Endothelial cell of umbilical vein (primary cell): Measurements from ENCODE around the gene DLL4. TPM values are rescaled to one million over a fixed set of nuclear protein-coding genes. Genes with fewer than 3 reads are reported as not detected.

ENCODE experiments used
- BruUV-seq: library from RNA; stranded (reverse); fragments of 400-500 nt; replicated peaks from 2 replicates; lab custom pipeline; 2021; lab: Mats Ljungman, UMichigan
- CTCF ChIA-PET: fragments of 300-600, 350-600 bp; sonication (Branson Sonifier 250); formaldehyde crosslinking; loops from one replicate; lab custom pipeline; 2021; ENCODE audit warnings: antibody characterized with exemption, inconsistent platforms; lab: Charles Lee
- POLR2A ChIA-PET: fragments of 300-600, 350-600 bp; sonication (Branson Sonifier 250); formaldehyde crosslinking; loops from one replicate; lab custom pipeline; 2021; ENCODE audit warnings: antibody characterized with exemption, inconsistent platforms; lab: Charles Lee
- DNase-seq: peaks from one replicate; pipeline ENCODE4 v3.0.0-alpha.2; 2011; ENCODE audit warnings: low read depth, low spot score
- FAIRE-seq: peaks from 2 replicates; lab custom pipeline; 2011; peaks lifted over from hg19 to GRCh38; lab: Jason Lieb, UNC
- H2AFZ ChIP-seq: 2 replicates; pipeline ENCODE4 v1.6.0; 2012; ENCODE audit warnings: low read depth, low read length, control low read depth, inconsistent platforms
- H3K27ac ChIP-seq: 2 replicates; pipeline ENCODE4 v1.5.1; 2011; ENCODE audit warnings: low read depth, mild to moderate bottlenecking, control low read depth, low read length, moderate library complexity; ENCODE audit not compliant: insufficient read depth
- H3K27me3 ChIP-seq, 2 experiments: 2 replicates each; pipeline versions ENCODE4 v1.6.0 to v1.6.1; 2011; ENCODE audit warnings: low read length in 2 of 2, mixed read lengths in 1 of 2; ENCODE audit not compliant: control insufficient read depth in 2 of 2, insufficient read depth in 2 of 2
- H3K36me3 ChIP-seq, 2 experiments: 2 replicates in 1 of 2; 3 replicates in 1 of 2; pipeline ENCODE4 v1.5.1; 2011; ENCODE audit warnings: low read length in 2 of 2, mild to moderate bottlenecking in 1 of 2, moderate library complexity in 1 of 2; ENCODE audit not compliant: control insufficient read depth in 2 of 2, insufficient read depth in 2 of 2; ENCODE audit errors: extremely low read depth in 1 of 2
- H3K4me1 ChIP-seq: 3 replicates; pipeline ENCODE4 v1.5.1; 2011; ENCODE audit warnings: mild to moderate bottlenecking, low read length; ENCODE audit not compliant: control insufficient read depth, insufficient read depth; ENCODE audit errors: extremely low read depth
- H3K4me2 ChIP-seq: 2 replicates; pipeline ENCODE4 v1.6.1; 2011; ENCODE audit warnings: low read length, control low read depth, mixed read lengths; ENCODE audit not compliant: insufficient read depth
- H3K4me3 ChIP-seq, 3 experiments: fragments of 200-600 bp in 1 of 3; sonication (generic), shearing (Covaris generic) in 1 of 3; replicated peaks in 1 of 3; 2 replicates each; pipeline ENCODE4 v1.5.1; 2011 to 2016; ENCODE audit warnings: control low read depth in 3 of 3, low read length in 3 of 3, mild to moderate bottlenecking in 2 of 3, inconsistent platforms in 1 of 3, low read depth in 1 of 3, moderate library complexity in 1 of 3; ENCODE audit not compliant: insufficient read depth in 1 of 3
- H3K79me2 ChIP-seq: 2 replicates; pipeline ENCODE4 v1.6.0; 2012; ENCODE audit warnings: low read length, inconsistent platforms; ENCODE audit not compliant: control insufficient read depth, insufficient read depth
- H3K9ac ChIP-seq: replicated peaks from 2 replicates; pipeline ENCODE3; 2011; ENCODE audit warnings: low read length, control low read depth; ENCODE audit not compliant: insufficient read depth; ENCODE audit errors: extremely low read depth
- H3K9me1 ChIP-seq: replicated peaks from 3 replicates; pipeline ENCODE4 v1.6.0; 2011; ENCODE audit warnings: mild to moderate bottlenecking, low read length; ENCODE audit not compliant: control insufficient read depth, insufficient read depth; ENCODE audit errors: extremely low read depth
- H3K9me3 ChIP-seq: replicated peaks from 2 replicates; pipeline ENCODE4 v1.5.1; 2012; ENCODE audit warnings: low read length, inconsistent platforms; ENCODE audit not compliant: control insufficient read depth, insufficient read depth
- H4K20me1 ChIP-seq: replicated peaks from 2 replicates; pipeline ENCODE3; 2011; ENCODE audit warnings: mild to moderate bottlenecking, low read length; ENCODE audit not compliant: control insufficient read depth, insufficient read depth; ENCODE audit errors: extremely low read depth
- CTCF ChIP-seq, 2 donors: IDR thresholded peaks; 1 replicate in 1 of 2; 2 replicates in 1 of 2; pipeline ENCODE4 v1.5.1; 2011; ENCODE audit warnings: low read length in 2 of 2, mild to moderate bottlenecking in 2 of 2, moderate library complexity in 2 of 2, control low read depth in 1 of 2, inconsistent platforms in 1 of 2, low read depth in 1 of 2; ENCODE audit not compliant: insufficient read depth in 1 of 2; ENCODE audit errors: extremely low read depth in 1 of 2
- EZH2 ChIP-seq: IDR thresholded peaks from 2 replicates; pipeline ENCODE4 v1.6.1; 2012; ENCODE audit warnings: borderline replicate concordance, low read depth, mild to moderate bottlenecking, moderate library complexity, low read length, inconsistent platforms; ENCODE audit not compliant: severe bottlenecking
- FOS ChIP-seq: IDR thresholded peaks from 2 replicates; pipeline ENCODE4 v1.6.1; 2011; ENCODE audit warnings: mild to moderate bottlenecking, low read length, moderate library complexity, borderline replicate concordance; ENCODE audit not compliant: insufficient read depth
- GATA2 ChIP-seq: IDR thresholded peaks from 2 replicates; pipeline ENCODE4 v1.7.0; 2011; ENCODE audit warnings: low read depth, mild to moderate bottlenecking, moderate library complexity, mixed read lengths, low read length; ENCODE audit not compliant: insufficient read length, insufficient read depth
- JUN ChIP-seq: IDR thresholded peaks from 2 replicates; pipeline ENCODE4 v1.6.1; 2011; ENCODE audit warnings: borderline replicate concordance, low read depth; ENCODE audit not compliant: insufficient read length, insufficient read depth
- MAX ChIP-seq: IDR thresholded peaks from 2 replicates; pipeline ENCODE4 v1.6.1; 2011; ENCODE audit not compliant: insufficient read depth, insufficient read length
- MYC ChIP-seq: IDR thresholded peaks from one replicate; pipeline ENCODE4 v1.6.1; 2011; ENCODE audit warnings: mild to moderate bottlenecking, low read depth, low read length
- POLR2A ChIP-seq: IDR thresholded peaks from 2 replicates; pipeline ENCODE4 v1.6.1; 2012; ENCODE audit warnings: low read depth, mild to moderate bottlenecking, control low read depth, low read length
- POLR2AphosphoS5 ChIP-seq: IDR thresholded peaks from 2 replicates; pipeline ENCODE4 v1.6.1; 2012; ENCODE audit warnings: low read depth, mild to moderate bottlenecking, control low read depth, low read length, moderate library complexity; ENCODE audit not compliant: insufficient read depth
- dilution Hi-C: fragments of 300-500 bp; cut with MboI; formaldehyde crosslinking; loops from one replicate; pipeline ENCODE4 v1.15.0; 2019; ENCODE audit warnings: low sequenced_read_pairs; ENCODE audit not compliant: extremely low pct_ligation_motif_present
- intact Hi-C: fragments of 100-400 bp; cut with micrococcal nuclease; formaldehyde crosslinking; loops from one replicate; pipeline ENCODE4 v1.10.0; 2022
- polyA plus RNA-seq, 4 experiments: library from polyadenylated mRNA; depleted of rRNA in 3 of 4; stranded (reverse) in 3 of 4; unstranded in 1 of 4; fragments of >200 nt; gene quantifications; 2 replicates each; pipeline versions ENCODE4 v1.2.1 to v1.2.3, GENCODE V29; 2011 to 2012; ENCODE audit warnings: missing spikeins in 1 of 4
- total RNA-seq: library from RNA; stranded (reverse); gene quantifications from 2 replicates; pipeline ENCODE4 v1.2.3, GENCODE V29; 2021

Gene DLL4
- total and polyA plus RNA-seq, 2 donors (not counting 3 experiments of a cell fraction or from before 2014, with no cell fraction given) = 55.2 to 57.8 TPM

DNA sequence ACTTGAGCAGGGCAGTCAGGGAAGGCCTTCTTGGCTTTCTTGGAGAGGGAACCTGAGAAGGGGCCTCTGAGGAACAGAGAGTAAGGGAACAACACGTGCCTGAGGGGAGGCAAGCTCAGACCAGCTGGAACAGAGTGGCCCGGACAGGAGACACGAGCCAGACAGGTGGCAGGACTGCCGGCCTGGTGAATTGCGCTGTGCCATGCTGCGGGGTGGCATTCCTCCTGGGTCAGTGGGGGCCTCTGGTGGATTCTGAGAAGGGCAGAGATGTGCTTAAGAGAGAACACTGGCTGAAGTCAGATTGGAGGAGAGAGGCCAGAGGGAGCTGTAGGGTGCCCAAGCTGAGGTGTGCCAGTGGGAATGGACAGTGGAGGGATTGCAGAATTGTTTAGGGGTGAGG lies 29.0 kb downstream of the DLL4 start:
- H2AFZ ChIP-seq = no peak overlapping the region
- no peak overlapping the region for H3K9ac ChIP-seq
- ChIA-PET CTCF (interaction anchor here (1.0 to 9.3 kb wide), 3 partner anchors 17 to 228 kb away, joined by 3 to 101 read pairs (median 3); no protein-coding TSS in a partner anchor), POLR2A (no interaction called here)
- peaks cover 3% of the 10 kb centered on the region for H3K4me1 ChIP-seq
- intact Hi-C loops = no loop called here
- FAIRE-seq = no peak
- H4K20me1 ChIP-seq = no peaks in the 10 kb centered on the region
- no peaks in the 10 kb centered on the region for H3K9me3 ChIP-seq
- TF ChIP-seq POLR2A (no peak), MYC (no peak), POLR2AphosphoS5 (no peak), GATA2 (no peak), FOS (no peak)
- no peak for DNase-seq
- no peak overlapping the region for H3K4me2 ChIP-seq
- dilution Hi-C loops = no loop called here
- peaks cover 0 to 2% of the 10 kb centered on the region in 2 experiments for H3K36me3 ChIP-seq
- no peaks in the 10 kb centered on the region for H3K9me1 ChIP-seq
- BruUV-seq = no TSS peak
- H3K27me3 ChIP-seq = no peaks in the 10 kb centered on the region
- no peaks in the 10 kb centered on the region for H3K79me2 ChIP-seq
- no peak overlapping the region for H3K27ac ChIP-seq
- H3K4me3 ChIP-seq = no peak overlapping the region

DNA sequence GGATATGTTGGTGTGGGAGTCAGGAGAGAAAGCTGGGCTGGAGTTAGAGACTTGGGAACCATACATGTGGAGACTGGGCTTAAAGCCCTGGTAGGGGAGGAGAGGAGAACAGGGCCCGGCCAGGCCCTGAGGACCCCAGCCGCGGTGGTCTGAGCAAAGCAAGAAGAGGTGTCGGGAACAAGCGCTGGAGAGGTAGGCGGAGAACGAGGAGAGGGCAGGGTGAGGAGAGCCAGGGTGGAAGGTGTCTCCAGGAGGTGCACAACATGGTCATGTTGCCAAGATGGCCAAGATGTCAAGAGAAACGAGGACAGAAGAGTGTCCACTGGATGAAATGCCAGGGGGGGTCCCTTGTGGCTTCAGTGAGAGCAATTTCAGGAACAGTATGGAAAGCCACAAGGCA lies 29.6 kb downstream of the DLL4 start:
- ChIA-PET CTCF (interaction anchor here (1.0 to 9.3 kb wide), 3 partner anchors 17 to 227 kb away, joined by 3 to 101 read pairs (median 3); no protein-coding TSS in a partner anchor), POLR2A (no interaction called here)
- Histone ChIP-seq H3K4me3 (no peak overlapping the region), H3K79me2 (no peaks in the 10 kb centered on the region), H3K4me1 (peaks cover 3% of the 10 kb centered on the region), H3K36me3 (peaks cover 0 to 2% of the 10 kb centered on the region in 2 experiments), H2AFZ (no peak overlapping the region), H3K9me3 (no peaks in the 10 kb centered on the region), H4K20me1 (no peaks in the 10 kb centered on the region), H3K27ac (no peak overlapping the region), H3K27me3 (no peaks in the 10 kb centered on the region), H3K9ac (no peak overlapping the region), H3K4me2 (no peak overlapping the region), H3K9me1 (no peaks in the 10 kb centered on the region)
- DNase-seq (no peak), FAIRE-seq (no peak)
- TF ChIP-seq POLR2AphosphoS5 (no peak), POLR2A (no peak), EZH2 (no peak), FOS (no peak), GATA2 (no peak), CTCF (IDR thresholded peaks at IDR 0.05; ENCODE audit: extremely low read depth in 1 of 2, insufficient read depth in 1 of 2, low read depth in 1 of 2, low read length in 2 of 2) (no peak), MAX (no peak), MYC (no peak), JUN (no peak)
- BruUV-seq = no TSS peak
- intact Hi-C loops (no loop called here), dilution Hi-C loops (no loop called here)
